ENCODE measurements around the gene SSH2.
"Not testable (repeated sequence)": the region's sequence is repeated elsewhere in the genome, so short reads cannot be mapped to it uniquely, and the experiment has no call there.

DNA sequence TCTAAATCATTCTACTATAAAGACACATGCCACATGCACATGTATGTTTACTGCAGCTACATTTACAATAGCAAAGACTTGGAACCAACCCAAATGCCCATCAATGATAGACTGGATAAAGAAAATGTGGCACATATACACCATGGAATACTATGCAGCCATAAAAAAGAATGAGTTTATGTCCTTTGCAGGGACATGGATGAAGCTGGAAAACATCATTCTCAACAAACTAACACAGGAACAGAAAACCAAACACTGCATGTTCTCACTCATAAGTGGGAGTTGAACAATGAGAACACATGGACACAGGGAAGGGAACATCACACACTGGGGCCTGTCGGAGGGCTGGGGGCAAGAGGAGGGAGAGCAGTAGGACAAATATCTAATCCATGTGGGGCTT is 204.6 kb downstream of the SSH2 start:
- TF ChIP-seq CTCF, EP300, POLR2A, POLR2AphosphoS5 (IDR thresholded peaks at IDR 0.05): not testable (repeated sequence)
